ENCODE results near the gene SH3BP2. TPM values are rescaled to one million over a fixed set of nuclear protein-coding genes. Genes with fewer than 3 reads are reported as not detected.

SH3BP2 gene
- total RNA-seq, 1 donor from 2014 or later: 79.0 TPM

DNA sequence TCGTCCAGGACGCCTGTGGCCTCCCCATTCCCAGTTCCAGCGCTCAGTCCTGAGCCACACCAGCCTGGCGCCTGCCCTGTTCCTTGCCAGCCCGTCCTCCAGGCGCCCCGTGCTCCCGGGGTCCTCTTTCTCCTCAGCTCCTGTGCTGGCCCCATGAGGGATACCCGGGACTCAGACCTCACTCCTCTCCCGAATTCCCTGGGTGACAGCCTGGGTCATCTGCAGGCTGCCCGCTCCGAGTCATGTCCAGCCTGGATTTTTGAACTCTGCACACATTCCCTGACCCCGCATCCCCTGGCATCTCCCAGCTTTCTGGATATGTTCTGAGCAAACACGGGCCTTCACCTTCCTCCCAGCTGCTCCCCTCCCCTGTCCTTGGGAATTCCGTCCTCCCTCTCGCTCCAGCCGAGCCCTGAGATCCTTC lies 35.9 kb downstream of the SH3BP2 start:
- no peaks in the 10 kb centered on the region for H3K9me3 Mint-ChIP-seq
- no peaks in the 10 kb centered on the region for H3K27me3 Mint-ChIP-seq (ENCODE audit: low read depth)
- no peak overlapping the region for H3K27ac Mint-ChIP-seq
- no peak for DNase-seq (ENCODE audit: low spot score in 2 of 2, unreplicated experiment in 2 of 2)
- no peaks in the 10 kb centered on the region for H3K4me1 Mint-ChIP-seq
- TF ChIP-seq, protein P1, sequence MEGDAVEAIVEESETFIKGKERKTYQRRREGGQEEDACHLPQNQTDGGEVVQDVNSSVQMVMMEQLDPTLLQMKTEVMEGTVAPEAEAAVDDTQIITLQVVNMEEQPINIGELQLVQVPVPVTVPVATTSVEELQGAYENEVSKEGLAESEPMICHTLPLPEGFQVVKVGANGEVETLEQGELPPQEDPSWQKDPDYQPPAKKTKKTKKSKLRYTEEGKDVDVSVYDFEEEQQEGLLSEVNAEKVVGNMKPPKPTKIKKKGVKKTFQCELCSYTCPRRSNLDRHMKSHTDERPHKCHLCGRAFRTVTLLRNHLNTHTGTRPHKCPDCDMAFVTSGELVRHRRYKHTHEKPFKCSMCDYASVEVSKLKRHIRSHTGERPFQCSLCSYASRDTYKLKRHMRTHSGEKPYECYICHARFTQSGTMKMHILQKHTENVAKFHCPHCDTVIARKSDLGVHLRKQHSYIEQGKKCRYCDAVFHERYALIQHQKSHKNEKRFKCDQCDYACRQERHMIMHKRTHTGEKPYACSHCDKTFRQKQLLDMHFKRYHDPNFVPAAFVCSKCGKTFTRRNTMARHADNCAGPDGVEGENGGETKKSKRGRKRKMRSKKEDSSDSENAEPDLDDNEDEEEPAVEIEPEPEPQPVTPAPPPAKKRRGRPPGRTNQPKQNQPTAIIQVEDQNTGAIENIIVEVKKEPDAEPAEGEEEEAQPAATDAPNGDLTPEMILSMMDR (IDR thresholded peaks at IDR 0.05; ENCODE audit: unreplicated experiment): no peak
- peaks cover 30% of the 10 kb centered on the region for H3K36me3 Mint-ChIP-seq
- H3K4me3 Mint-ChIP-seq: no peak overlapping the region

DNA sequence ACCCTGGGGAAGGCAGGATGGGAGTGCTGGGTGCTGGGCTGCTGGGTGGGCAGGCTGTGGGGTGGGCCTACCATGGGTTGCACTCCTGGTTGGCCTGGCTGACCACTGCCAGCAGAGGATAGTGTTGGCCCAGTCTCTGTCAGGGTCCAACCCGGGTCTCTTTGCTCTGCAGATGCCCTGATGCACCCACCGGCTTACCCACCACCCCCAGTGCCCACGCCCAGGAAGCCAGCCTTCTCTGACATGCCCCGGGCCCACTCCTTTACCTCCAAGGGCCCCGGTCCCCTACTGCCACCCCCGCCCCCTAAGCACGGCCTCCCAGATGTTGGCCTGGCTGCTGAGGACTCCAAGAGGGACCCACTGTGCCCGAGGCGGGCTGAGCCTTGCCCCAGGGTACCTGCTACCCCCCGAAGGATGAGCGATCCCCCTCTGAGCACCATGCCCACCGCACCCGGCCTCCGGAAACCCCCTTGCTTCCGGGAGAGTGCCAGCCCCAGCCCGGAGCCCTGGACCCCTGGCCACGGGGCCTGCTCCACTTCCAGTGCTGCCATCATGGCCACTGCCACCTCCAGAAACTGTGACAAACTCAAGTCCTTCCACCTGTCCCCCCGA lies 36.5 kb downstream of the SH3BP2 start:
- peaks cover 30% of the 10 kb centered on the region for H3K36me3 Mint-ChIP-seq
- no peak overlapping the region for H3K27ac Mint-ChIP-seq
- H3K4me3 Mint-ChIP-seq: no peak overlapping the region
- DNase-seq (ENCODE audit: low spot score in 2 of 2, unreplicated experiment in 2 of 2): no peak
- H3K27me3 Mint-ChIP-seq (ENCODE audit: low read depth): no peaks in the 10 kb centered on the region
- TF ChIP-seq, protein P1 (IDR thresholded peaks at IDR 0.05; ENCODE audit: unreplicated experiment): no peak
- H3K4me1 Mint-ChIP-seq: no peaks in the 10 kb centered on the region
- H3K9me3 Mint-ChIP-seq: no peaks in the 10 kb centered on the region

DNA sequence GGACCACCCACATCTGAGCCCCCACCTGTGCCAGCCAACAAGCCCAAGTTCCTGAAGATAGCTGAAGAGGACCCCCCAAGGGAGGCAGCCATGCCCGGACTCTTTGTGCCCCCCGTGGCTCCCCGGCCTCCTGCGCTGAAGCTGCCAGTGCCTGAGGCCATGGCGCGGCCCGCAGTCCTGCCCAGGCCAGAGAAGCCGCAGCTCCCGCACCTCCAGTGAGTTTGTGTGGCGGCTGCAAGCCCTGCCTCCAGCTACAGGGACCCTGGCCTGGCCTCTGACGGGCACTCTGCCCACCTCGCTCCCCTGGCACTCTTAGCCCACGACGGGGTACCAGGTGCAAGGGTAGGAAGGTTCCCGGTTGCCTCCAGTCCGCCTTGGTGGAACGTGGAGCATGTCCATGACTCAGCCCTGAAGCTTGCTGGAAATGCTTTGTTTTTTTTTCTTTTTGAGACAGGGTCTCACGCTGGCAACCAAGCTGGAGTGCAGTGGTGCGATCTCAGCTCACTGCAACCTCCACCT lies 37.1 kb downstream of the SH3BP2 start:
- DNase-seq (ENCODE audit: low spot score in 2 of 2, unreplicated experiment in 2 of 2): no peak
- no peaks in the 10 kb centered on the region for H3K4me1 Mint-ChIP-seq
- no peaks in the 10 kb centered on the region for H3K27me3 Mint-ChIP-seq (ENCODE audit: low read depth)
- no peaks in the 10 kb centered on the region for H3K9me3 Mint-ChIP-seq
- TF ChIP-seq, protein P1 (IDR thresholded peaks at IDR 0.05; ENCODE audit: unreplicated experiment): no peak
- no peak overlapping the region for H3K4me3 Mint-ChIP-seq
- H3K36me3 Mint-ChIP-seq: peaks cover 30% of the 10 kb centered on the region
- no peak overlapping the region for H3K27ac Mint-ChIP-seq

DNA sequence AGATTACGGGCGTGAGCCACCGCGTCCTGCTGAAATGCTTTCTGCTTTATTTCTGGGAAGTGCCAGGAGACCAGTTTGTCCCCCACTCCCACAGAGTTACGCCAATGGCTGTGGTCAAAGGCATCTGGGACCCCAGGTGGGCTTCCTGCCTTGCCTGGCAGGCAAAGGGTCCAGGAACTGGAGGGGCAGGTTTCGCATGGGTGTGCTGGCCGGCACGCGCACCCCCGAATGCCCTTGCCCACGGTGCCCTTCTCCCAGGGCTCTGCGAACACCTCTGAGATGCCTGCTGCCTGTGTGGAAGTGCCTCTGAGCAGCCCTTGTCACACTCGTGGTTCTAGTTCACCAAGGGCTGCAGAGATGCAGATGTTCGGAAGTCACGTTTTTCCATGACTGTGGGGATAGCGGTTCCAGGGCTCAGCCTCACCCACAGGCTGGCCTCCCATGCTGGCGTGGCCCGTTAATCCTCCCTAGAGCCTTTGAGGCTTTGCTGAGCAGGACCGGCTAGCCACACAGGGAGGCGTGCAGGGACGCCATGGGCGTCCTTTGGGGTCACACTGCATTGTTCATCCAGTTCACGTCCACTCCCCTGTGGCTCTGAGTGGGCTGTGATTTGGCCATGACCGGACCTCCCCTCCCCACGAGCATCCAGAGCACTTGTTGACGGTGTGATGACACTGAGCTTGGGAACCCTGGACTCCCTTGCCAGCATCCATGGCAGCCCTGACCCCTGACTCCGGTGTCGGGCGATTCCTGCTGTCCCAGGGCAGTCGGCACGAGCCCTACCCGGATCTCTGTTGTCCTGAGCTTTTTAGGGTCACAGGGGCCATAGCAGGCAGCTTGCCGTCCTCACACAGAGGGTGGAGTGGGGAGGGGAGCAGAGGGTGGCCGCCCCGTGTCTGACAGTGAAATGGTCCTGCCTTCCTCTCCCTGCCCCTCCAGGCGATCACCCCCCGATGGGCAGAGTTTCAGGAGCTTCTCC lies 38.0 kb downstream of the SH3BP2 start:
- Mint-ChIP-seq H3K4me3 (no peak overlapping the region), H3K4me1 (no peaks in the 10 kb centered on the region), H3K27me3 (ENCODE audit: low read depth) (no peaks in the 10 kb centered on the region), H3K9me3 (no peaks in the 10 kb centered on the region), H3K27ac (no peak overlapping the region), H3K36me3 (peaks cover 22% of the 10 kb centered on the region)
- TF ChIP-seq, protein P1 (IDR thresholded peaks at IDR 0.05; ENCODE audit: unreplicated experiment): no peak
- DNase-seq (ENCODE audit: low spot score in 2 of 2, unreplicated experiment in 2 of 2): no peak

- no peak for DNase-seq (ENCODE audit: low spot score in 2 of 2, unreplicated experiment in 2 of 2)
- Mint-ChIP-seq H3K9me3 (no peaks in the 10 kb centered on the region), H3K27ac (no peak overlapping the region), H3K4me3 (no peak overlapping the region), H3K27me3 (ENCODE audit: low read depth) (no peaks in the 10 kb centered on the region), H3K36me3 (peaks cover 16% of the 10 kb centered on the region), H3K4me1 (no peaks in the 10 kb centered on the region)
- TF ChIP-seq, protein P1 (IDR thresholded peaks at IDR 0.05; ENCODE audit: unreplicated experiment): no peak
These were observed 38.9 kb downstream of the SH3BP2 start for GRCh38 chr4:2831611-2832308.

Measured in mesothelial cell of epicardium (in vitro differentiated cells).